ENCODE data around the gene MIPOL1.
"Not testable (repeated sequence)": the region's sequence is repeated elsewhere in the genome, so short reads cannot be mapped to it uniquely, and the experiment has no call there.

The MIPOL1 gene

DNA sequence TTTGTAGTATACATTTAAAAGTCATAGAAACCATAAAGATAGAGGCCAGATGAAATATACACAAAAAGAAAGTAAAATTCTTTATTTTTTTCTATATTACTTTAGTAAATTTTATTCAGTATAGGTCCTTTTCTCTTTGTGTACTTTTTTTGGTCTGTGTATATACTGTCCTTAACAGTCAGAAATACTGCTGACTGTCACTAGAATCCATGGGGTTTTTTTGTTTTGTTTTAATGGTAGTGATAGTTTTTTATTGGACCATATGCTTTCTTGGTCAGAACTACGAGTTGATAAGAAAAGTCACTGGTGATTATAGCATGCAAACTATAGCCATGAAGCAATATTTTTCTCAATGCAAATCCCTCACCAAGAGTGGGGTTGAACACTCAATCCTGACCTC, 231.9 kb downstream of the MIPOL1 start:
- Histone ChIP-seq H3K36me3 (ENCODE audit: control insufficient read depth in 5 of 5, insufficient read depth in 5 of 5, low read length in 5 of 5) (peaks cover 0 to 4% (median 0%) of the 10 kb centered on the region in 5 donors), H3K27me3 (ENCODE audit: control insufficient read depth in 5 of 5, insufficient read depth in 4 of 5, low read length in 5 of 5) (no peaks in the 10 kb centered on the region)

DNA sequence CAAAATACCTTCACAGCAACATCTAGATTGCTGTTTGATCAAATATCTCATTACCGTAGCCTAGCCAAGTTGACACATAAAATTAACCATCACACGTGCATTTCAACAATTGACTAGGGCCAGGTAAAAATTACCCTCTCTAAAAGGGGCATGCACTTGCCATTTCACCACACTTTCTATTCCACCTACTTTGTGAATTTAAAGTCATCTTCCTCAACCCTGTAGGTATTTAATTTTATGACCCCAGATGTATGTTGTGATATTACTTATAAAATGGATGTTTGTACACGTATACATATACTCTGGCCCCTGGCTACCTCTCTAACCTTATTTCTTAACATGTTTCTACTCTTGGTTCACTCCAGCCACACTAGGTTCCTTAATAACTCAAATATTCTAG, 237.1 kb downstream of the MIPOL1 start:
- Histone ChIP-seq H3K4me1 (ENCODE audit: control insufficient read depth in 5 of 5, insufficient read depth in 5 of 5, low read length in 5 of 5) (no peaks in the 10 kb centered on the region), H3K9ac (ENCODE audit: low read length in 5 of 5) (no peak overlapping the region), H3K9me3 (ENCODE audit: control insufficient read depth in 5 of 5, low read length in 5 of 5) (no peaks in the 10 kb centered on the region), H3K27ac (ENCODE audit: low read depth, low read length) (no peak overlapping the region), H3K4me3 (ENCODE audit: low read depth in 1 of 5, low read length in 5 of 5) (no peak overlapping the region), H3K27me3 (ENCODE audit: control insufficient read depth in 5 of 5, insufficient read depth in 4 of 5, low read length in 5 of 5) (no peaks in the 10 kb centered on the region), H3K36me3 (ENCODE audit: control insufficient read depth in 5 of 5, insufficient read depth in 5 of 5, low read length in 5 of 5) (no peaks in the 10 kb centered on the region)

More for the DNA sequence above, 231.9 kb downstream of the MIPOL1 start:
- Histone ChIP-seq H3K9me3 (ENCODE audit: control insufficient read depth in 5 of 5, low read length in 5 of 5) (no peaks in the 10 kb centered on the region), H3K4me3 (ENCODE audit: low read depth in 1 of 5, low read length in 5 of 5) (no peak overlapping the region), H3K4me1 (ENCODE audit: control insufficient read depth in 5 of 5, insufficient read depth in 5 of 5, low read length in 5 of 5) (no peaks in the 10 kb centered on the region), H3K27ac (ENCODE audit: low read depth, low read length) (no peak overlapping the region), H3K9ac (ENCODE audit: low read length in 5 of 5) (no peak overlapping the region)

- Histone ChIP-seq H3K27ac (ENCODE audit: low read depth, low read length) (no peak overlapping the region), H3K27me3 (ENCODE audit: control insufficient read depth in 5 of 5, insufficient read depth in 4 of 5, low read length in 5 of 5) (no peaks in the 10 kb centered on the region), H3K9ac (ENCODE audit: low read length in 5 of 5) (no peak overlapping the region), H3K4me3 (ENCODE audit: low read depth in 1 of 5, low read length in 5 of 5) (no peak overlapping the region), H3K9me3 (ENCODE audit: control insufficient read depth in 5 of 5, low read length in 5 of 5) (no peaks in the 10 kb centered on the region), H3K4me1 (ENCODE audit: control insufficient read depth in 5 of 5, insufficient read depth in 5 of 5, low read length in 5 of 5) (no peaks in the 10 kb centered on the region), H3K36me3 (ENCODE audit: control insufficient read depth in 5 of 5, insufficient read depth in 5 of 5, low read length in 5 of 5) (no peaks in the 10 kb centered on the region)
Observed at GRCh38 chr14:37436519-37436918, 238.8 kb downstream of the MIPOL1 start.

DNA sequence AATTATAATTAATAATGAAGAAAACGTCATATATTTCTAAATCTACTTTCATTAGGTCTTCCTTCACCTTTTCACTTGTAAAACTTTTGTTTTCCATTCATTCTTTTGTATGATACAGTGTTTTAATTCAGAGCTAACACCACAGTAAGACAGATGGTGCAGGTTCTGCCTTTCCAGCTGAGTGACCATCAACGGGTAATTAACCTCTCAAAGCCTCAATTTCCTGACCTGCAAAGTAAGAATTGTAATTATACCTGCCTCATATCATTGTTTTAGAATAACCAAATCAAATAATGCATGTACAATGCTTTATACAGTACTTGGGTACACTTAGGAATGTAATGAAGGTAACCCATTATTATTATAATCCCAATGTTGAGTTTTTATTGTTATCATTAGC, 239.8 kb downstream of the MIPOL1 start:
- peaks cover 0 to 2% (median 0%) of the 10 kb centered on the region in 5 donors for H3K36me3 ChIP-seq (ENCODE audit: control insufficient read depth in 5 of 5, insufficient read depth in 5 of 5, low read length in 5 of 5)
- no peak overlapping the region for H3K9ac ChIP-seq (ENCODE audit: low read length in 5 of 5)
- no peaks in the 10 kb centered on the region for H3K27me3 ChIP-seq (ENCODE audit: control insufficient read depth in 5 of 5, insufficient read depth in 4 of 5, low read length in 5 of 5)

DNA sequence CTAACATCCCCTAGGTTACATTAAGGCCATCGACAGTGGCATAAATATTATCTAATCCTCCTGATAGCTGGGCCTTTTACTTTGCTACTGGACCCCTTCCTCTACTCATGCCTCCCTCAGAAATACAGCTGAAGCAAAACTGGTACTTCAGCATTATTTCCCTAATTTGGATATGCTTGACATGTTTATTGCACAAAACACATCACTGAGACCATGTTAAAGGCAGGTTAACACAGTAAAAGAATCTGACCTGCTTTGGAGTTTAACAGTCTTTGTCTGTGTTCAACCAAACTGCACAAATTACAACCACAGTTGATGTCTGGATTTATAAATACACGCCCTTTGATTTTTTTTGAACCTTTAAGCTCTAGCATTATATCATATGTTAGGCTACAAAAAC, 240.7 kb downstream of the MIPOL1 start:
- Histone ChIP-seq H3K27ac (ENCODE audit: low read depth, low read length) (no peak overlapping the region), H3K9me3 (ENCODE audit: control insufficient read depth in 5 of 5, low read length in 5 of 5) (no peaks in the 10 kb centered on the region), H3K36me3 (ENCODE audit: control insufficient read depth in 5 of 5, insufficient read depth in 5 of 5, low read length in 5 of 5) (peaks cover 0 to 2% (median 0%) of the 10 kb centered on the region in 5 donors), H3K27me3 (ENCODE audit: control insufficient read depth in 5 of 5, insufficient read depth in 4 of 5, low read length in 5 of 5) (no peaks in the 10 kb centered on the region), H3K9ac (ENCODE audit: low read length in 5 of 5) (no peak overlapping the region), H3K4me3 (ENCODE audit: low read depth in 1 of 5, low read length in 5 of 5) (no peak overlapping the region), H3K4me1 (ENCODE audit: control insufficient read depth in 5 of 5, insufficient read depth in 5 of 5, low read length in 5 of 5) (no peaks in the 10 kb centered on the region)

More for the DNA sequence above, 239.8 kb downstream of the MIPOL1 start:
- Histone ChIP-seq H3K4me3 (ENCODE audit: low read depth in 1 of 5, low read length in 5 of 5) (no peak overlapping the region), H3K9me3 (ENCODE audit: control insufficient read depth in 5 of 5, low read length in 5 of 5) (no peaks in the 10 kb centered on the region), H3K27ac (ENCODE audit: low read depth, low read length) (no peak overlapping the region), H3K4me1 (ENCODE audit: control insufficient read depth in 5 of 5, insufficient read depth in 5 of 5, low read length in 5 of 5) (no peaks in the 10 kb centered on the region)

DNA sequence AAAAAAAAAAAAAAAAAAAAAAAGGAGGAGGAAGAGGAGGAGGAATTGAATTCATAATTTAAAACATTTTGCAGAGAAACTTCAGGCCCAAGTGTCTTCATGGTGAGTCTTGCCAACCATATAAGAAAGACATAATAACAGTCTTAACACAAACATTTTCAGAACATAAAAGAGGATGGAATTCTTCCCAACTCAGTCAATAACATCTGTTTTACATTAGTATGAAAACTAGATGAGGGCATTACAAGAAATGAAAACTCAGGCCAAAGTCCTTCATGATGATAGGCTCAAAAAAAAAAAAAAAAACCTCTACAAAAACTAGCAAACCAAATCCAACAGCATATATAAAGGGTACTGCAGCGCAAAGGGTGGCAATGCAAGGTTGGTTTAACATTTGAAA, 245.7 kb downstream of the MIPOL1 start:
- H3K4me1 ChIP-seq (ENCODE audit: control insufficient read depth in 5 of 5, insufficient read depth in 5 of 5, low read length in 5 of 5): no peaks in the 10 kb centered on the region
- no peak overlapping the region for H3K9ac ChIP-seq (ENCODE audit: low read length in 5 of 5)
- no peak overlapping the region for H3K4me3 ChIP-seq (ENCODE audit: low read depth in 1 of 5, low read length in 5 of 5)
- no peak overlapping the region for H3K27ac ChIP-seq (ENCODE audit: low read depth, low read length)
- H3K27me3 ChIP-seq (ENCODE audit: control insufficient read depth in 5 of 5, insufficient read depth in 4 of 5, low read length in 5 of 5): no peaks in the 10 kb centered on the region
- H3K9me3 ChIP-seq (ENCODE audit: control insufficient read depth in 5 of 5, low read length in 5 of 5): no peaks in the 10 kb centered on the region
- H3K36me3 ChIP-seq (ENCODE audit: control insufficient read depth in 5 of 5, insufficient read depth in 5 of 5, low read length in 5 of 5): peaks cover 0 to 2% (median 0%) of the 10 kb centered on the region in 5 donors

DNA sequence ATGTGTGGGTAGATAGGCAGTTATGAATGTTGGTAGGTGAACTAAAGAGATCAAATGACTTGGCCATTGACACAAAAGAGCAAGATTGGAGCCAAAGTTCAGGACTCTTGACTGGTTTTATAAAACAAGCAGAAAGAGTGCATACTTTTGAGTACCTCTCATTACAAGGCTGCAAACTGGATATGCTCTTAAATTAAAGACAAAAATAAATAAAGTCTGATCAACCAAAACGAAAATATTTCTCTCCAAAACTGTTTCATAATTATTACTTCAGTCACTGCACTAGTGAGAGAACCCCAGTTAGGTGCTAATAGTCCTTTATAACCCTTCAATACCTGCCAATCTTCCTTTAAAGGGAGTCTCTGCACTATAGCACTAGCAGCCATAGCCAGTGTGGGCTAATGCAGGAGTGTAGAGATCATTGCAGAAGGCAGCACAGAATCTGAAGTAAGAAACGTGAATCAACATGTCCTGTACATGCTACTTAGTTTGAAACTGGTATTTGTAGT, 250.2 kb downstream of the MIPOL1 start:
- Histone ChIP-seq H3K36me3 (ENCODE audit: control insufficient read depth in 5 of 5, insufficient read depth in 5 of 5, low read length in 5 of 5) (no peaks in the 10 kb centered on the region), H3K9me3 (ENCODE audit: control insufficient read depth in 5 of 5, low read length in 5 of 5) (no peaks in the 10 kb centered on the region), H3K9ac (ENCODE audit: low read length in 5 of 5) (no peak overlapping the region), H3K4me3 (ENCODE audit: low read depth in 1 of 5, low read length in 5 of 5) (no peak overlapping the region), H3K27me3 (ENCODE audit: control insufficient read depth in 5 of 5, insufficient read depth in 4 of 5, low read length in 5 of 5) (no peaks in the 10 kb centered on the region), H3K4me1 (ENCODE audit: control insufficient read depth in 5 of 5, insufficient read depth in 5 of 5, low read length in 5 of 5) (no peaks in the 10 kb centered on the region), H3K27ac (ENCODE audit: low read depth, low read length) (no peak overlapping the region)

- Histone ChIP-seq H3K4me1 (ENCODE audit: control insufficient read depth in 5 of 5, insufficient read depth in 5 of 5, low read length in 5 of 5) (no peaks in the 10 kb centered on the region), H3K9ac (ENCODE audit: low read length in 5 of 5) (no peak overlapping the region), H3K27me3 (ENCODE audit: control insufficient read depth in 5 of 5, insufficient read depth in 4 of 5, low read length in 5 of 5) (no peaks in the 10 kb centered on the region), H3K36me3 (ENCODE audit: control insufficient read depth in 5 of 5, insufficient read depth in 5 of 5, low read length in 5 of 5) (peaks cover 0 to 5% (median 0%) of the 10 kb centered on the region in 5 donors), H3K27ac (ENCODE audit: low read depth, low read length) (no peak overlapping the region), H3K4me3 (ENCODE audit: low read depth in 1 of 5, low read length in 5 of 5) (no peak overlapping the region), H3K9me3 (ENCODE audit: control insufficient read depth in 5 of 5, low read length in 5 of 5) (no peaks in the 10 kb centered on the region)
Observed at GRCh38 chr14:37452323-37452722, 254.6 kb downstream of the MIPOL1 start.

- no peak overlapping the region for H3K9ac ChIP-seq (ENCODE audit: low read length in 5 of 5)
- H3K36me3 ChIP-seq (ENCODE audit: control insufficient read depth in 5 of 5, insufficient read depth in 5 of 5, low read length in 5 of 5): peaks cover 0 to 5% (median 0%) of the 10 kb centered on the region in 5 donors
- H3K4me1 ChIP-seq (ENCODE audit: control insufficient read depth in 5 of 5, insufficient read depth in 5 of 5, low read length in 5 of 5): no peaks in the 10 kb centered on the region
- H3K27me3 ChIP-seq (ENCODE audit: control insufficient read depth in 5 of 5, insufficient read depth in 4 of 5, low read length in 5 of 5): no peaks in the 10 kb centered on the region
- no peak overlapping the region for H3K4me3 ChIP-seq (ENCODE audit: low read depth in 1 of 5, low read length in 5 of 5)
- no peaks in the 10 kb centered on the region for H3K9me3 ChIP-seq (ENCODE audit: control insufficient read depth in 5 of 5, low read length in 5 of 5)
- no peak overlapping the region for H3K27ac ChIP-seq (ENCODE audit: low read depth, low read length)
Observed at GRCh38 chr14:37453985-37454384, 256.2 kb downstream of the MIPOL1 start.

- Histone ChIP-seq H3K27ac (ENCODE audit: low read depth, low read length) (no peak overlapping the region), H3K9me3 (ENCODE audit: control insufficient read depth in 5 of 5, low read length in 5 of 5) (peaks cover 0 to 4% (median 2%) of the 10 kb centered on the region in 5 donors), H3K36me3 (ENCODE audit: control insufficient read depth in 5 of 5, insufficient read depth in 5 of 5, low read length in 5 of 5) (peaks cover 0 to 5% (median 0%) of the 10 kb centered on the region in 5 donors), H3K4me3 (ENCODE audit: low read depth in 1 of 5, low read length in 5 of 5) (no peak overlapping the region), H3K4me1 (ENCODE audit: control insufficient read depth in 5 of 5, insufficient read depth in 5 of 5, low read length in 5 of 5) (no peaks in the 10 kb centered on the region), H3K9ac (ENCODE audit: low read length in 5 of 5) (no peak overlapping the region), H3K27me3 (ENCODE audit: control insufficient read depth in 5 of 5, insufficient read depth in 4 of 5, low read length in 5 of 5) (no peaks in the 10 kb centered on the region)
Observed at GRCh38 chr14:37457334-37457733, 259.6 kb downstream of the MIPOL1 start.

GRCh38 chr14:37462426-37462825, 264.7 kb downstream of the MIPOL1 start:
- not testable (repeated sequence) for H3K4me1 ChIP-seq (ENCODE audit: control insufficient read depth in 5 of 5, insufficient read depth in 5 of 5, low read length in 5 of 5); H3K4me3 ChIP-seq (ENCODE audit: low read depth in 1 of 5, low read length in 5 of 5); H3K36me3 ChIP-seq (ENCODE audit: control insufficient read depth in 5 of 5, insufficient read depth in 5 of 5, low read length in 5 of 5); H3K9me3 ChIP-seq (ENCODE audit: control insufficient read depth in 5 of 5, low read length in 5 of 5); H3K9ac ChIP-seq (ENCODE audit: low read length in 5 of 5); H3K27ac ChIP-seq (ENCODE audit: low read depth, low read length); H3K27me3 ChIP-seq (ENCODE audit: control insufficient read depth in 5 of 5, insufficient read depth in 4 of 5, low read length in 5 of 5)

Data from subcutaneous abdominal adipose tissue (tissue), 5 donors.